ENCODE measurements around the gene CPSF3. TPM values are rescaled to one million over a fixed set of nuclear protein-coding genes. Genes with fewer than 3 reads are reported as not detected.

The CPSF3 gene
- total RNA-seq = 10 to 100 TPM; 13.2 to 13.8 TPM
- polyA plus RNA-seq (2013, experiment 1 of 2) = 21.6 TPM
- polyA plus RNA-seq (2013, experiment 2 of 2) = 23.1 TPM
- total RNA-seq = 18.7 to 170 (median 42.6) reads per million in 172 experiments

- peak within 1 kb of the TSS; percentile 94 for H3K4me3 Mint-ChIP-seq
Measured at GRCh38 chr2:9423100-9423921, at the start of gene CPSF3, which contains the start of gene ITGB1BP1. Gene CPSF3, plus strand, starts transcription at chr2:9423654. Its CDS starts 120 bp downstream, at chr2:9423774. Gene ITGB1BP1, minus strand, starts transcription at chr2:9423528. Its CDS starts 4,831 bp downstream, at chr2:9418697.

GRCh38 chr2:9374071-9374730, 49.3 kb upstream of the CPSF3 start:
- Mint-ChIP-seq H3K27me3 (no peaks in the 10 kb centered on the region), H3K36me3 (ENCODE audit: low read depth) (no peaks in the 10 kb centered on the region), H3K9me3 (no peaks in the 10 kb centered on the region), H3K27ac (no peak overlapping the region), H3K4me1 (ENCODE audit: low read depth) (no peaks in the 10 kb centered on the region), H3K4me3 (no peak overlapping the region)
- peaks cover 0 to 3% of the 10 kb centered on the region in 2 experiments for H3K27me3 ChIP-seq (ENCODE audit: control insufficient read depth in 1 of 2, insufficient read depth in 2 of 2, low read length in 2 of 2)
- ATAC-seq (ENCODE audit: poor library complexity) (no peak), DNase-seq (no peak)
- H3K9me3 ChIP-seq (ENCODE audit: control insufficient read depth in 1 of 2, insufficient read depth in 1 of 2, low read length in 2 of 2) = no peaks in the 10 kb centered on the region
- H3K36me3 ChIP-seq (ENCODE audit: insufficient read depth, low read length) = no peaks in the 10 kb centered on the region
- no peak overlapping the region for H3K4me3 ChIP-seq (ENCODE audit: low read length)
- H3K4me1 ChIP-seq (ENCODE audit: insufficient read depth, low read length) = no peaks in the 10 kb centered on the region
- CTCF ChIA-PET = no interaction called here
- H3K27ac ChIP-seq (ENCODE audit: low read depth in 1 of 2, low read length in 2 of 2) = no peak overlapping the region
- intact Hi-C loops (cut with DNase I, micrococcal nuclease) = loop anchor here in 1 of 2 experiments (10.0 kb wide), 1 partner anchor 229 kb away; no protein-coding TSS in a partner anchor
- no peak for TF ChIP-seq CTCF (IDR thresholded peaks at IDR 0.05)
- POLR2A ChIA-PET = no interaction called here

More at GRCh38 chr2:9423100-9423921, at the start of gene CPSF3, which contains the start of gene ITGB1BP1:
- Mint-ChIP-seq H3K27ac (no peak within 1 kb of the TSS), H3K9me3 (no peaks in the 10 kb centered on the region), H3K4me1 (ENCODE audit: low read depth) (peaks cover 35% of the 10 kb centered on the region), H3K36me3 (ENCODE audit: low read depth) (peaks cover 21% of the 10 kb centered on the region), H3K27me3 (no peaks in the 10 kb centered on the region)
- POLR2A ChIA-PET = interaction anchor here (1.0 to 3.8 kb wide), 10 partner anchors 11 to 1025 kb away, joined by 3 to 50 read pairs (median 4); partner anchors contain the start of genes ADAM17, IAH1, ODC1 and TAF1B
- no peak for TF ChIP-seq CTCF (IDR thresholded peaks at IDR 0.05)
- ATAC-seq (ENCODE audit: poor library complexity) (peak; percentile 84), DNase-seq (peak; percentile 87 to 98 (median 94))
- H3K4me3 ChIP-seq (ENCODE audit: low read length) = peak within 1 kb of the TSS; percentile 99
- no peaks in the 10 kb centered on the region for H3K27me3 ChIP-seq (ENCODE audit: control insufficient read depth in 1 of 2, insufficient read depth in 2 of 2, low read length in 2 of 2)
- CTCF ChIA-PET = no interaction called here
- H3K27ac ChIP-seq (ENCODE audit: low read depth in 1 of 2, low read length in 2 of 2) = peak within 1 kb of the TSS; percentile 73 to 84
- peaks cover 10% of the 10 kb centered on the region for H3K36me3 ChIP-seq (ENCODE audit: insufficient read depth, low read length)
- intact Hi-C loops (cut with DNase I, micrococcal nuclease) = loop anchor here (1.0 to 10.0 kb wide), 8 partner anchors 49 to 1391 kb away; partner anchors contain the start of genes IAH1 (in 2 of the 2), KIDINS220 (in 2 of the 2), KLF11 (in 1 of the 2) and MBOAT2 (in 1 of the 2)
- H3K9me3 ChIP-seq (ENCODE audit: control insufficient read depth in 1 of 2, insufficient read depth in 1 of 2, low read length in 2 of 2) = no peaks in the 10 kb centered on the region
- H3K4me1 ChIP-seq (ENCODE audit: insufficient read depth, low read length) = peaks cover 39% of the 10 kb centered on the region

- no peaks in the 10 kb centered on the region for H3K9me3 ChIP-seq (ENCODE audit: control insufficient read depth in 1 of 2, insufficient read depth in 1 of 2, low read length in 2 of 2)
- Mint-ChIP-seq H3K4me3 (no peak overlapping the region), H3K27ac (no peak overlapping the region), H3K36me3 (ENCODE audit: low read depth) (no peaks in the 10 kb centered on the region), H3K4me1 (ENCODE audit: low read depth) (no peaks in the 10 kb centered on the region), H3K9me3 (no peaks in the 10 kb centered on the region), H3K27me3 (no peaks in the 10 kb centered on the region)
- DNase-seq = no peak
- H3K27ac ChIP-seq (ENCODE audit: low read depth in 1 of 2, low read length in 2 of 2) = no peak overlapping the region
- no peak overlapping the region for H3K4me3 ChIP-seq (ENCODE audit: low read length)
- H3K4me1 ChIP-seq (ENCODE audit: insufficient read depth, low read length) = no peaks in the 10 kb centered on the region
- H3K36me3 ChIP-seq (ENCODE audit: insufficient read depth, low read length) = no peaks in the 10 kb centered on the region
- POLR2A ChIA-PET = no interaction called here
- ATAC-seq (ENCODE audit: poor library complexity) = no peak
- intact Hi-C loops (cut with DNase I, micrococcal nuclease) = loop anchor here in 1 of 2 experiments (10.0 kb wide), 1 partner anchor 231 kb away; no protein-coding TSS in a partner anchor
- no peak for TF ChIP-seq CTCF (IDR thresholded peaks at IDR 0.05)
- CTCF ChIA-PET = no interaction called here
- H3K27me3 ChIP-seq (ENCODE audit: control insufficient read depth in 1 of 2, insufficient read depth in 2 of 2, low read length in 2 of 2) = peaks cover 0 to 3% of the 10 kb centered on the region in 2 experiments
Measured at GRCh38 chr2:9375857-9376428, 47.5 kb upstream of the CPSF3 start.

All from CD4-positive, alpha-beta T cell (primary cell).